A549 (cell line): ENCODE data around the gene ALDH6A1. TPM values are rescaled to one million over a fixed set of nuclear protein-coding genes. Genes with fewer than 3 reads are reported as not detected.

ENCODE experiments used
- ATAC-seq, 2 experiments: fragments of 200-7000 bp in 1 of 2; fragments of >200 bp in 1 of 2; cut with Nextera tagmentation in 1 of 2; cut with Tn5 transposase in 1 of 2; 3 replicates each; pipeline versions ENCODE4 v1.8.0 to v1.9.1; 2018 to 2020; ENCODE audit warnings: mild to moderate bottlenecking in 1 of 2, moderate library complexity in 1 of 2
- CTCF ChIA-PET: fragments of 300-600 bp; sonication (Branson Sonifier 250); formaldehyde crosslinking; extraction: SDS; loops from one replicate; lab custom pipeline; 2021; ENCODE audit warnings: antibody characterized with exemption, inconsistent platforms; lab: Yijun Ruan, JAX
- POLR2A ChIA-PET: fragments of 350-600 bp; formaldehyde crosslinking; extraction: SDS; loops from one replicate; lab custom pipeline; 2021; ENCODE audit warnings: antibody characterized with exemption, inconsistent platforms; lab: Yijun Ruan, JAX
- DNase-seq, 2 experiments: peaks; one replicate each; pipeline versions ENCODE4 v3.0.0 to v3.0.0-alpha.2; 2011 to 2016; ENCODE audit warnings: low read depth in 1 of 2, low spot score in 1 of 2
- FAIRE-seq: peaks from 2 replicates; lab custom pipeline; 2011; peaks lifted over from hg19 to GRCh38; lab: Jason Lieb, UNC
- H3K27ac ChIP-seq, 2 experiments: fragments of >200 bp; sonication (Bioruptor Twin); formaldehyde crosslinking; 3 replicates each; pipeline ENCODE4 v1.5.1; 2016 to 2017
- H3K4me1 ChIP-seq: fragments of >200 bp; sonication (Bioruptor Twin); formaldehyde crosslinking; 3 replicates; pipeline ENCODE4 v1.6.1; 2016
- H3K4me2 ChIP-seq: fragments of >200 bp; sonication (Bioruptor Twin); formaldehyde crosslinking; 3 replicates; pipeline ENCODE4 v1.6.1; 2016
- H3K4me3 ChIP-seq: fragments of >200 bp; sonication (Bioruptor Twin); formaldehyde crosslinking; 3 replicates; pipeline ENCODE4 v1.5.1; 2016
- H3K9me3 ChIP-seq: fragments of >200 bp; sonication (Bioruptor Twin); formaldehyde crosslinking; 3 replicates; pipeline ENCODE4 v1.6.1; 2016
- BHLHE40 ChIP-seq: IDR thresholded peaks from 2 replicates; pipeline ENCODE4 v1.6.1; 2012; ENCODE audit warnings: low read depth, low read length, inconsistent platforms
- CEBPB ChIP-seq, 2 experiments: fragments of >200 bp in 1 of 2; sonication (Bioruptor Twin) in 1 of 2; formaldehyde crosslinking in 1 of 2; IDR thresholded peaks; 2 replicates each; pipeline ENCODE4 v1.6.1; 2012 to 2016
- CTCF ChIP-seq: fragments of >200 bp; sonication (Bioruptor Twin); formaldehyde crosslinking; IDR thresholded peaks from 3 replicates; pipeline ENCODE4 v1.5.1; 2016
- E2F6 ChIP-seq: IDR thresholded peaks from 2 replicates; pipeline ENCODE4 v1.6.1; 2012; ENCODE audit warnings: low read depth, borderline replicate concordance
- EHF ChIP-seq: fragments of 250-450 bp; sonication (Bioruptor Pico); IDR thresholded peaks from 2 replicates; pipeline ENCODE4 v1.5.0; 2020; ENCODE audit warnings: mild to moderate bottlenecking
- EHMT2 ChIP-seq: fragments of 200-600 bp; sonication (generic); IDR thresholded peaks from 2 replicates; pipeline ENCODE4 v1.6.1; 2016; ENCODE audit warnings: antibody characterized with exemption, low read depth, mild to moderate bottlenecking, moderate library complexity
- ELK1 ChIP-seq: fragments of 150-350 bp; IDR thresholded peaks from 2 replicates; pipeline ENCODE4 v1.6.1; 2014; ENCODE audit warnings: low read depth, mild to moderate bottlenecking, low read length
- FOXS1 ChIP-seq: fragments of 250-450 bp; sonication (Bioruptor Pico); IDR thresholded peaks from 2 replicates; pipeline ENCODE4 v1.5.0; 2020; ENCODE audit warnings: mild to moderate bottlenecking, moderate library complexity
- GATA3 ChIP-seq: IDR thresholded peaks from 2 replicates; pipeline ENCODE4 v1.6.1; 2012; ENCODE audit warnings: borderline replicate concordance
- HEYL ChIP-seq: fragments of 250-450 bp; sonication (Bioruptor Pico); IDR thresholded peaks from 2 replicates; pipeline ENCODE4 v1.8.0; 2021; ENCODE audit warnings: mild to moderate bottlenecking, moderate library complexity
- JUNB ChIP-seq: fragments of >200 bp; sonication (Bioruptor Twin); formaldehyde crosslinking; IDR thresholded peaks from 2 replicates; pipeline ENCODE4 v1.6.1; 2016
- KDM5A ChIP-seq: fragments of 200-600 bp; sonication (generic); IDR thresholded peaks from 2 replicates; pipeline ENCODE4 v1.6.1; 2016; ENCODE audit warnings: antibody characterized with exemption, mild to moderate bottlenecking
- NPAS2 ChIP-seq: fragments of 250-450 bp; sonication (Bioruptor Pico); IDR thresholded peaks from 2 replicates; pipeline ENCODE4 v1.8.0; 2022; ENCODE audit warnings: mild to moderate bottlenecking, moderate library complexity, borderline replicate concordance
- PBX3 ChIP-seq: IDR thresholded peaks from 2 replicates; pipeline ENCODE4 v1.6.1; 2012
- PHF8 ChIP-seq: fragments of 200-600 bp; sonication (generic); IDR thresholded peaks from 2 replicates; pipeline ENCODE4 v1.6.1; 2016; ENCODE audit warnings: low read depth, mild to moderate bottlenecking, antibody characterized with exemption, moderate library complexity, borderline replicate concordance
- POLR2AphosphoS2 ChIP-seq: conservative IDR thresholded peaks from 2 replicates; pipeline ENCODE4 v1.6.1; 2012; ENCODE audit warnings: low read length, improper control_type of control experiment, inconsistent platforms
- RCOR1 ChIP-seq: fragments of 150-350 bp; IDR thresholded peaks from 2 replicates; pipeline ENCODE4 v1.6.1; 2014; ENCODE audit warnings: antibody characterized with exemption, low read length, low read depth
- TFCP2L1 ChIP-seq: fragments of 250-450 bp; sonication (Bioruptor Pico); IDR thresholded peaks from 2 replicates; pipeline ENCODE4 v1.5.0; 2021; ENCODE audit warnings: mild to moderate bottlenecking
- ZSCAN20 ChIP-seq: fragments of 250-450 bp; sonication (Bioruptor Pico); IDR thresholded peaks from 2 replicates; pipeline ENCODE4 v1.8.0; 2022; ENCODE audit warnings: mild to moderate bottlenecking, moderate library complexity
- WGBS: methylation state at CpG from one replicate; pipeline ENCODE4 v1.1.6; 2017; ENCODE audit errors: missing lambda C conversion rate; 5-methylcytosine and 5-hydroxymethylcytosine counted together
- polyA plus RNA-seq, 4 experiments: library from polyadenylated mRNA; depleted of rRNA in 3 of 4; stranded (reverse); fragments of >200 nt; fragmentation: RNase III in 1 of 4; extraction: RNeasy Plus Mini Kit Qiagen cat#74134 plus additional on column Dnase treatment in 1 of 4; gene quantifications; 2 replicates in 3 of 4; 3 replicates in 1 of 4; pipeline ENCODE4 v1.2.3, GENCODE V29; 2011 to 2017
- TF ChIP-seq, protein P1 (sequence below): fragments of 200-600 bp; sonication (generic); IDR thresholded peaks from 2 replicates; pipeline ENCODE4 v1.6.1; 2016; ENCODE audit warnings: antibody characterized with exemption, mild to moderate bottlenecking, moderate library complexity

Gene ALDH6A1
- polyA plus RNA-seq, 2 of the 4 experiments (the other 2 are of a cell fraction), result 2.4 to 8.1 TPM

- FAIRE-seq, result no peak
- TF ChIP-seq CTCF (no peak), PHF8 (no peak), CEBPB (IDR thresholded peaks at IDR 0.05) (no peak), JUNB (no peak), KDM5A (no peak), RCOR1 (no peak)
- no peak overlapping the region for H3K27ac ChIP-seq
Observed at GRCh38 chr14:74045522-74045921, 38.7 kb downstream of the ALDH6A1 start.

DNA sequence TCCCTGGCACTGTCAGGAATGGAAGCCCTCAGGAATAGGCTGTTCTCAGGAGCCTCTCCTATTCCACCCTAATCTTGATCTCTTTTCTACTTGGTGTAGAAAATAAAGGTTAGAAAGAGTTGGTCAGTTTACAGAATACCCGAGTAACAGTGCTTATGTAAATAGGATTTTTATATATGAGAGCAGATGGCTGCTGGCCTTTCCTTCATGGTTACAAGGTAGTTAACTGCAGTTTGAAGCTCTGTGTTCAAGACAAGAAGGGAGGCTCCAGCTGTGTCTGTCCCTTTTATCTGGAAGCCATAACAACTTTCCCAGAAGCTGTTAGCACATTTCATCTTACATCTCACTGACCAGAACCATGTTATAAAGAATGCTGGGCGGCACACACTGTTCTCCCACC is 42.0 kb downstream of the ALDH6A1 start:
- TF ChIP-seq FOXS1, result no peak
- no peak for TF ChIP-seq EHF (CRISPR knock-in tag)
- no peak for TF ChIP-seq ZSCAN20 (CRISPR knock-in tag)
- TF ChIP-seq NPAS2 (CRISPR knock-in tag), result no peak
- TF ChIP-seq HEYL (CRISPR knock-in tag), result no peak
- TF ChIP-seq BHLHE40, result no peak
- no peak for TF ChIP-seq PBX3
- no peak for TF ChIP-seq KDM5A
- TF ChIP-seq ELK1, result no peak
- TF ChIP-seq EHMT2, result no peak
- TF ChIP-seq, protein P1, sequence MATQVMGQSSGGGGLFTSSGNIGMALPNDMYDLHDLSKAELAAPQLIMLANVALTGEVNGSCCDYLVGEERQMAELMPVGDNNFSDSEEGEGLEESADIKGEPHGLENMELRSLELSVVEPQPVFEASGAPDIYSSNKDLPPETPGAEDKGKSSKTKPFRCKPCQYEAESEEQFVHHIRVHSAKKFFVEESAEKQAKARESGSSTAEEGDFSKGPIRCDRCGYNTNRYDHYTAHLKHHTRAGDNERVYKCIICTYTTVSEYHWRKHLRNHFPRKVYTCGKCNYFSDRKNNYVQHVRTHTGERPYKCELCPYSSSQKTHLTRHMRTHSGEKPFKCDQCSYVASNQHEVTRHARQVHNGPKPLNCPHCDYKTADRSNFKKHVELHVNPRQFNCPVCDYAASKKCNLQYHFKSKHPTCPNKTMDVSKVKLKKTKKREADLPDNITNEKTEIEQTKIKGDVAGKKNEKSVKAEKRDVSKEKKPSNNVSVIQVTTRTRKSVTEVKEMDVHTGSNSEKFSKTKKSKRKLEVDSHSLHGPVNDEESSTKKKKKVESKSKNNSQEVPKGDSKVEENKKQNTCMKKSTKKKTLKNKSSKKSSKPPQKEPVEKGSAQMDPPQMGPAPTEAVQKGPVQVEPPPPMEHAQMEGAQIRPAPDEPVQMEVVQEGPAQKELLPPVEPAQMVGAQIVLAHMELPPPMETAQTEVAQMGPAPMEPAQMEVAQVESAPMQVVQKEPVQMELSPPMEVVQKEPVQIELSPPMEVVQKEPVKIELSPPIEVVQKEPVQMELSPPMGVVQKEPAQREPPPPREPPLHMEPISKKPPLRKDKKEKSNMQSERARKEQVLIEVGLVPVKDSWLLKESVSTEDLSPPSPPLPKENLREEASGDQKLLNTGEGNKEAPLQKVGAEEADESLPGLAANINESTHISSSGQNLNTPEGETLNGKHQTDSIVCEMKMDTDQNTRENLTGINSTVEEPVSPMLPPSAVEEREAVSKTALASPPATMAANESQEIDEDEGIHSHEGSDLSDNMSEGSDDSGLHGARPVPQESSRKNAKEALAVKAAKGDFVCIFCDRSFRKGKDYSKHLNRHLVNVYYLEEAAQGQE, result no peak
- TF ChIP-seq E2F6, result no peak
- TF ChIP-seq POLR2AphosphoS2, result no peak
- TF ChIP-seq TFCP2L1 (CRISPR knock-in tag), result no peak
- no peak for TF ChIP-seq GATA3
- TF ChIP-seq, all 56 proteins: peak for 0
- 69% methylated on average over 2 of the region's 2 CpGs for WGBS
- ChIA-PET CTCF (interaction anchor here (1.9 kb wide), 1 partner anchor 51 kb away, joined by 4 read pairs; no protein-coding TSS in a partner anchor), POLR2A (no interaction called here)
- no peak for ATAC-seq
- Histone ChIP-seq H3K4me3 (no peak overlapping the region), H3K4me2 (no peak overlapping the region), H3K27ac (no peak overlapping the region), H3K9me3 (no peaks in the 10 kb centered on the region), H3K4me1 (no peaks in the 10 kb centered on the region)
- DNase-seq, result no peak
- FAIRE-seq, result no peak

More at GRCh38 chr14:74045522-74045921, 38.7 kb downstream of the ALDH6A1 start:
- H3K4me2 ChIP-seq, result no peak overlapping the region
- ChIA-PET CTCF (interaction anchor here (1.4 to 1.7 kb wide), 2 partner anchors 8 to 10 kb away, joined by 3 to 8 read pairs; no protein-coding TSS in a partner anchor), POLR2A (no interaction called here)
- ATAC-seq (no peak), DNase-seq (no peak)
- peaks cover 4% of the 10 kb centered on the region; the same call in 1 of the 3 replicates for H3K4me1 ChIP-seq
- no peak overlapping the region for H3K4me3 ChIP-seq
- 95% methylated on average over 4 of the region's 4 CpGs for WGBS
- H3K9me3 ChIP-seq, result no peaks in the 10 kb centered on the region
